H1 (cell line): ENCODE results near the gene THG1L. TPM values are rescaled to one million over a fixed set of nuclear protein-coding genes. Genes with fewer than 3 reads are reported as not detected.

Source experiments
- CTCF ChIA-PET: fragments of 300-600 bp; sonication (Branson Sonifier 250); formaldehyde crosslinking; loops from one replicate; lab custom pipeline; 2021; ENCODE audit not compliant: partially characterized antibody; lab: Charles Lee
- POLR2A ChIA-PET: fragments of 300-600 bp; sonication (Branson Sonifier 250); formaldehyde crosslinking; loops from one replicate; lab custom pipeline; 2021; ENCODE audit warnings: inconsistent platforms; ENCODE audit not compliant: partially characterized antibody; lab: Charles Lee
- DNase-seq, 2 experiments: peaks; one replicate each; pipeline versions ENCODE4 v3.0.0 to v3.0.0-alpha.2; 2010 to 2022; ENCODE audit warnings: low spot score in 2 of 2, low read depth in 1 of 2, mixed read lengths in 1 of 2
- FAIRE-seq: peaks from 2 replicates; lab custom pipeline; 2011; peaks lifted over from hg19 to GRCh38; lab: Jason Lieb, UNC
- H2AFZ ChIP-seq: 2 replicates; pipeline ENCODE4 v1.8.1; 2012; ENCODE audit warnings: low read length, inconsistent platforms
- H2AK5ac ChIP-seq: 2 replicates; pipeline ENCODE4 v1.6.1; 2013; ENCODE audit warnings: low read depth, low read length
- H2BK120ac ChIP-seq: replicated peaks from 2 replicates; pipeline ENCODE3; 2013; ENCODE audit warnings: low read depth, low read length, inconsistent platforms
- H2BK12ac ChIP-seq: 2 replicates; pipeline ENCODE4 v1.6.1; 2013; ENCODE audit warnings: low read depth, low read length
- H2BK15ac ChIP-seq: 2 replicates; pipeline ENCODE4 v1.6.1; 2013; ENCODE audit warnings: low read length
- H2BK20ac ChIP-seq: 2 replicates; pipeline ENCODE4 v1.6.1; 2013; ENCODE audit warnings: low read length
- H2BK5ac ChIP-seq: 2 replicates; pipeline ENCODE4 v1.6.1; 2013; ENCODE audit warnings: low read depth, low read length
- H3K14ac ChIP-seq: 2 replicates; pipeline ENCODE4 v1.6.1; 2013; ENCODE audit warnings: inconsistent platforms; ENCODE audit not compliant: insufficient read length
- H3K18ac ChIP-seq: 2 replicates; pipeline ENCODE4 v1.6.1; 2013; ENCODE audit warnings: low read length; ENCODE audit errors: extremely low read depth
- H3K23ac ChIP-seq: 2 replicates; pipeline ENCODE4 v1.6.1; 2013; ENCODE audit warnings: inconsistent platforms; ENCODE audit not compliant: insufficient read length
- H3K23me2 ChIP-seq: 2 replicates; pipeline ENCODE4 v1.6.1; 2013; ENCODE audit warnings: low read depth, low read length
- H3K27ac ChIP-seq: 2 replicates; pipeline ENCODE4 v1.6.1; 2011; ENCODE audit warnings: low read depth, low read length, inconsistent platforms
- H3K27me3 ChIP-seq, 4 experiments: replicated peaks in 1 of 4; 1 replicate in 1 of 4; 2 replicates in 3 of 4; pipeline versions ENCODE4 v1.6.1 to v1.8.1; 2011 to 2013; ENCODE audit warnings: low read length in 3 of 4, mild to moderate bottlenecking in 3 of 4, inconsistent platforms in 2 of 4, mixed read lengths in 2 of 4, moderate library complexity in 1 of 4; ENCODE audit not compliant: control insufficient read depth in 3 of 4, insufficient read depth in 3 of 4; ENCODE audit errors: extremely low read depth in 1 of 4
- H3K36me3 ChIP-seq, 4 experiments: 2 replicates each; pipeline versions ENCODE4 v1.6.1 to v1.8.1; 2011 to 2013; ENCODE audit warnings: mild to moderate bottlenecking in 4 of 4, low read length in 3 of 4, moderate library complexity in 2 of 4, control low read depth in 1 of 4, inconsistent platforms in 1 of 4; ENCODE audit not compliant: insufficient read depth in 4 of 4, control insufficient read depth in 2 of 4
- H3K4ac ChIP-seq: replicated peaks from 2 replicates; pipeline ENCODE3; 2013; ENCODE audit warnings: low read length, low read depth, mixed read lengths, inconsistent platforms; ENCODE audit not compliant: insufficient read length
- H3K4me1 ChIP-seq, 4 experiments: replicated peaks in 1 of 4; 1 replicate in 1 of 4; 2 replicates in 3 of 4; pipeline versions ENCODE4 v1.6.1 to v1.8.1; 2011 to 2013; ENCODE audit warnings: low read length in 3 of 4, inconsistent platforms in 2 of 4, mixed read lengths in 1 of 4; ENCODE audit not compliant: insufficient read depth in 4 of 4, control insufficient read depth in 3 of 4
- H3K4me2 ChIP-seq, 2 experiments: 2 replicates each; pipeline versions ENCODE4 v1.6.1 to v1.8.1; 2011 to 2013; ENCODE audit warnings: low read depth in 2 of 2, low read length in 2 of 2, control low read depth in 1 of 2, inconsistent platforms in 1 of 2, mild to moderate bottlenecking in 1 of 2; ENCODE audit not compliant: insufficient read depth in 1 of 2
- H3K4me3 ChIP-seq, 4 experiments: fragments of 200-600, 300-600 bp in 1 of 4; sonication (generic), shearing (Covaris generic), sonication (Bioruptor Twin) in 1 of 4; 2 replicates each; pipeline versions ENCODE4 v1.5.1 to v1.8.1; 2011 to 2016; ENCODE audit warnings: low read length in 4 of 4, low read depth in 3 of 4, control low read depth in 2 of 4, inconsistent platforms in 2 of 4, mild to moderate bottlenecking in 2 of 4, mixed read lengths in 1 of 4, moderate library complexity in 1 of 4; ENCODE audit not compliant: insufficient read depth in 2 of 4; ENCODE audit errors: extremely low read depth in 1 of 4
- H3K56ac ChIP-seq: replicated peaks from 2 replicates; pipeline ENCODE3; 2013; ENCODE audit warnings: low read depth, mild to moderate bottlenecking, mixed read lengths, low read length, inconsistent platforms; ENCODE audit not compliant: insufficient read length
- H3K79me1 ChIP-seq: 2 replicates; pipeline ENCODE4 v1.6.1; 2013; ENCODE audit warnings: low read depth, low read length, control low read depth
- H3K79me2 ChIP-seq, 2 experiments: 2 replicates each; pipeline versions ENCODE4 v1.6.1 to v1.8.1; 2012 to 2013; ENCODE audit warnings: low read length in 2 of 2, mild to moderate bottlenecking in 2 of 2, inconsistent platforms in 1 of 2; ENCODE audit not compliant: insufficient read depth in 2 of 2, control insufficient read depth in 1 of 2
- H3K9ac ChIP-seq, 4 experiments: replicated peaks in 1 of 4; 1 replicate in 1 of 4; 2 replicates in 3 of 4; pipeline versions ENCODE4 v1.6.1 to v1.8.1; 2011 to 2013; ENCODE audit warnings: low read depth in 3 of 4, low read length in 3 of 4, control low read depth in 2 of 4, mild to moderate bottlenecking in 2 of 4, moderate library complexity in 2 of 4, inconsistent platforms in 1 of 4; ENCODE audit errors: extremely low read depth in 1 of 4
- H3K9me3 ChIP-seq, 2 experiments: 2 replicates each; pipeline versions ENCODE4 v1.6.1 to v1.8.1; 2012 to 2013; ENCODE audit warnings: mild to moderate bottlenecking in 2 of 2, moderate library complexity in 2 of 2, control low read depth in 1 of 2, inconsistent platforms in 1 of 2, low read depth in 1 of 2, low read length in 1 of 2, mixed read lengths in 1 of 2; ENCODE audit not compliant: insufficient read depth in 2 of 2
- H4K20me1 ChIP-seq, 2 experiments: replicated peaks in 1 of 2; 2 replicates each; pipeline versions ENCODE3 to v1.8.1; 2011 to 2013; ENCODE audit warnings: inconsistent platforms in 2 of 2, low read length in 2 of 2, mild to moderate bottlenecking in 1 of 2; ENCODE audit not compliant: insufficient read depth in 2 of 2, control insufficient read depth in 1 of 2
- H4K5ac ChIP-seq: 2 replicates; pipeline ENCODE4 v1.6.1; 2013; ENCODE audit warnings: low read length, low read depth, mixed read lengths, inconsistent platforms; ENCODE audit not compliant: insufficient read length
- H4K8ac ChIP-seq: 2 replicates; pipeline ENCODE4 v1.8.0; 2013; ENCODE audit warnings: mild to moderate bottlenecking, moderate library complexity, low read length, inconsistent platforms; ENCODE audit not compliant: insufficient read depth; ENCODE audit errors: extremely low read depth
- H4K91ac ChIP-seq: replicated peaks from 2 replicates; pipeline ENCODE3; 2013; ENCODE audit warnings: low read length, mixed read lengths, inconsistent platforms; ENCODE audit not compliant: insufficient read length
- CEBPB ChIP-seq: IDR thresholded peaks from 2 replicates; pipeline ENCODE4 v1.6.1; 2012; ENCODE audit warnings: low read depth, low read length
- HDAC2 ChIP-seq, 2 experiments: fragments of 300-600 bp in 1 of 2; sonication (generic) in 1 of 2; IDR thresholded peaks; 2 replicates each; pipeline ENCODE4 v1.6.1; 2011 to 2012; ENCODE audit warnings: low read depth in 2 of 2, low read length in 2 of 2, mild to moderate bottlenecking in 2 of 2, moderate library complexity in 2 of 2, borderline replicate concordance in 1 of 2, inconsistent platforms in 1 of 2
- SP1 ChIP-seq: IDR thresholded peaks from 2 replicates; pipeline ENCODE4 v1.6.1; 2011; ENCODE audit warnings: low read depth, low read length
- WGBS, 2 experiments: shearing (Covaris generic) in 1 of 2; methylation state at CpG; one replicate each; pipeline versions ENCODE4 v1.1.6 to v1.1.7; 2013 to 2015; ENCODE audit warnings: low lambda C conversion rate in 2 of 2, mixed read lengths in 2 of 2, inconsistent platforms in 1 of 2, low coverage in 1 of 2, missing lambda C conversion rate in 1 of 2; ENCODE audit not compliant: insufficient replicate concordance in 2 of 2, insufficient coverage in 1 of 2, insufficient read length in 1 of 2; ENCODE audit errors: extremely low coverage in 1 of 2, missing lambda C conversion rate in 1 of 2; 5-methylcytosine and 5-hydroxymethylcytosine counted together
- polyA plus RNA-seq, 7 experiments: library from polyadenylated mRNA; depleted of rRNA in 3 of 7; stranded (reverse) in 5 of 7; unstranded in 2 of 7; fragments of >200 nt in 5 of 7; fragments of 200-250 nt in 2 of 7; gene quantifications; 1 replicate in 5 of 7; 2 replicates in 1 of 7; 4 replicates in 1 of 7; pipeline versions ENCODE4 v1.2.1 to v1.2.3, GENCODE V29; 2011 to 2013; ENCODE audit warnings: missing spikeins in 2 of 7, mixed read lengths in 2 of 7
- total RNA-seq: library from RNA; stranded (reverse); fragmentation: NEBNext Ultra II Directional; extraction: Animal tissue kit (Norgen Biotek cat#: 25700); gene quantifications from 2 replicates; pipeline ENCODE4 v1.2.1, GENCODE V29; 2021

The THG1L gene
- total and polyA plus RNA-seq, 2 of the 8 experiments (the other 6 are each of a cell fraction or from before 2014, with no cell fraction given) = 8.1 to 12.4 TPM

GRCh38 chr5:157764531-157764930 is 33.3 kb downstream of the THG1L start:
- H2BK12ac ChIP-seq = no peak overlapping the region
- H3K9ac ChIP-seq = no peak overlapping the region
- no peaks in the 10 kb centered on the region for H3K79me1 ChIP-seq
- no peak overlapping the region for H4K91ac ChIP-seq
- no peaks in the 10 kb centered on the region for H3K4me1 ChIP-seq
- H3K36me3 ChIP-seq = no peaks in the 10 kb centered on the region
- H3K18ac ChIP-seq = no peak overlapping the region
- H3K27ac ChIP-seq = no peak overlapping the region
- H2AK5ac ChIP-seq = no peak overlapping the region
- no peak overlapping the region for H3K23ac ChIP-seq
- H3K4me3 ChIP-seq = no peak overlapping the region
- CTCF ChIA-PET = interaction anchor here (0.6 to 4.2 kb wide), 7 partner anchors 9 to 1486 kb away, joined by 3 to 34 read pairs (median 4); partner anchors contain the start of gene LSM11
- no peak overlapping the region for H4K5ac ChIP-seq
- H4K20me1 ChIP-seq = peaks cover 0 to 3% of the 10 kb centered on the region in 2 experiments
- no peak overlapping the region for H2BK5ac ChIP-seq
- no peak overlapping the region for H3K4me2 ChIP-seq
- POLR2A ChIA-PET = no interaction called here
- no peaks in the 10 kb centered on the region for H3K27me3 ChIP-seq
- H3K4ac ChIP-seq = no peak overlapping the region
- H3K56ac ChIP-seq = no peak overlapping the region
- no peaks in the 10 kb centered on the region for H3K79me2 ChIP-seq
- H4K8ac ChIP-seq = no peak overlapping the region
- no peaks in the 10 kb centered on the region for H3K9me3 ChIP-seq
- no peak overlapping the region for H3K14ac ChIP-seq
- H2BK120ac ChIP-seq = no peak overlapping the region
- no peak overlapping the region for H2BK20ac ChIP-seq
- no peaks in the 10 kb centered on the region for H3K23me2 ChIP-seq
- no peak for DNase-seq
- H2BK15ac ChIP-seq = no peak overlapping the region
- H2AFZ ChIP-seq = no peak overlapping the region
- FAIRE-seq = no peak
- TF ChIP-seq HDAC2 (IDR thresholded peaks at IDR 0.05; ENCODE audit: borderline replicate concordance in 1 of 2, low read depth in 2 of 2, low read length in 2 of 2) (no peak), SP1 (no peak), CEBPB (no peak)
- WGBS, 2 experiments = 88% methylated on average over 6 of the region's 6 CpGs; no CpG with 5 or more reads in 1 of the 2 experiments
